NT2/D1 (cell line): ENCODE data around the gene CLMN.

Experiments used
- DNase-seq: peaks from one replicate; pipeline ENCODE4 v3.0.0-alpha.2; 2011; ENCODE audit warnings: low read depth, low spot score
- H3K27me3 ChIP-seq: 2 replicates; pipeline ENCODE4 v1.6.0; 2011; ENCODE audit warnings: mild to moderate bottlenecking; ENCODE audit not compliant: insufficient read length, insufficient read depth
- H3K36me3 ChIP-seq: 2 replicates; pipeline ENCODE4 v1.6.1; 2011; ENCODE audit warnings: mild to moderate bottlenecking, low read length, mixed read lengths; ENCODE audit not compliant: insufficient read depth, insufficient read length
- H3K4me1 ChIP-seq: 2 replicates; pipeline ENCODE4 v1.5.1; 2011; ENCODE audit not compliant: insufficient read depth, insufficient read length
- H3K4me3 ChIP-seq: 2 replicates; pipeline ENCODE4 v1.5.1; 2011; ENCODE audit warnings: low read depth; ENCODE audit not compliant: insufficient read length
- H3K9ac ChIP-seq: 2 replicates; pipeline ENCODE4 v1.6.0; 2011; ENCODE audit warnings: low read depth; ENCODE audit not compliant: insufficient read length
- H3K9me3 ChIP-seq: 2 replicates; pipeline ENCODE4 v1.5.1; 2011; ENCODE audit warnings: mild to moderate bottlenecking, low read length; ENCODE audit not compliant: insufficient read depth
- SUZ12 ChIP-seq: IDR thresholded peaks from 2 replicates; pipeline ENCODE4 v1.6.1; 2011; ENCODE audit not compliant: insufficient read length, insufficient read depth; ENCODE audit errors: extremely low read depth
- YY1 ChIP-seq: IDR thresholded peaks from 2 replicates; pipeline ENCODE4 v1.6.1; 2011; ENCODE audit not compliant: insufficient read length, insufficient read depth
- ZNF274 ChIP-seq: IDR thresholded peaks from 2 replicates; pipeline ENCODE4 v1.6.1; 2011; ENCODE audit warnings: mild to moderate bottlenecking, low read depth, low read length

Gene CLMN

GRCh38 chr14:95315156-95315555 is 4.6 kb downstream of the CLMN start:
- Histone ChIP-seq H3K4me3 (no peak overlapping the region), H3K9me3 (no peaks in the 10 kb centered on the region; the same call in 1 of the 2 replicates), H3K4me1 (peaks cover 2% of the 10 kb centered on the region), H3K27me3 (peaks cover 5% of the 10 kb centered on the region), H3K36me3 (no peaks in the 10 kb centered on the region), H3K9ac (no peak overlapping the region)
- DNase-seq: no peak
- TF ChIP-seq ZNF274: no peak
- TF ChIP-seq SUZ12: no peak
- no peak for TF ChIP-seq YY1

GRCh38 chr14:95314609-95315008 is 5.1 kb downstream of the CLMN start:
- peaks cover 2% of the 10 kb centered on the region for H3K4me1 ChIP-seq
- H3K27me3 ChIP-seq: peaks cover 5% of the 10 kb centered on the region
- H3K4me3 ChIP-seq: no peak overlapping the region

GRCh38 chr14:95313707-95314106 is 6.0 kb downstream of the CLMN start:
- Histone ChIP-seq H3K9ac (no peak overlapping the region), H3K4me1 (peaks cover 2% of the 10 kb centered on the region), H3K4me3 (no peak overlapping the region), H3K27me3 (peaks cover 5% of the 10 kb centered on the region), H3K9me3 (no peaks in the 10 kb centered on the region; the same call in 1 of the 2 replicates), H3K36me3 (no peaks in the 10 kb centered on the region)
- TF ChIP-seq YY1 (no peak), ZNF274 (no peak), SUZ12 (no peak)
- DNase-seq: no peak

More at GRCh38 chr14:95314609-95315008, 5.1 kb downstream of the CLMN start:
- TF ChIP-seq YY1: no peak
- TF ChIP-seq ZNF274: no peak
- no peak overlapping the region for H3K9ac ChIP-seq
- DNase-seq: no peak
- no peaks in the 10 kb centered on the region for H3K36me3 ChIP-seq
- H3K9me3 ChIP-seq: no peaks in the 10 kb centered on the region; the same call in 1 of the 2 replicates

GRCh38 chr14:95313190-95313589 is 6.5 kb downstream of the CLMN start:
- no peaks in the 10 kb centered on the region for H3K36me3 ChIP-seq
- no peaks in the 10 kb centered on the region; the same call in 1 of the 2 replicates for H3K9me3 ChIP-seq
- no peak for TF ChIP-seq SUZ12
- no peak for TF ChIP-seq YY1
- no peak for TF ChIP-seq ZNF274
- H3K4me3 ChIP-seq: no peak overlapping the region
- H3K27me3 ChIP-seq: peaks cover under 1% of the 10 kb centered on the region
- no peak overlapping the region for H3K9ac ChIP-seq
- DNase-seq: no peak
- H3K4me1 ChIP-seq: peaks cover 2% of the 10 kb centered on the region

GRCh38 chr14:95312311-95312710 is 7.4 kb downstream of the CLMN start:
- Histone ChIP-seq H3K36me3 (no peaks in the 10 kb centered on the region), H3K4me3 (no peak overlapping the region), H3K9me3 (no peaks in the 10 kb centered on the region; the same call in 1 of the 2 replicates), H3K4me1 (peaks cover 5% of the 10 kb centered on the region), H3K27me3 (no peaks in the 10 kb centered on the region), H3K9ac (no peak overlapping the region)
- DNase-seq: no peak
- TF ChIP-seq ZNF274 (no peak), YY1 (no peak), SUZ12 (no peak)

- Histone ChIP-seq H3K27me3 (no peaks in the 10 kb centered on the region), H3K36me3 (no peaks in the 10 kb centered on the region), H3K4me1 (peaks cover 5% of the 10 kb centered on the region), H3K4me3 (no peak overlapping the region), H3K9me3 (no peaks in the 10 kb centered on the region; the same call in 1 of the 2 replicates), H3K9ac (no peak overlapping the region)
- TF ChIP-seq YY1 (no peak), ZNF274 (no peak), SUZ12 (no peak)
- no peak for DNase-seq
Observed at GRCh38 chr14:95311752-95312151, 8.0 kb downstream of the CLMN start.

GRCh38 chr14:95310635-95311380 is 8.9 kb downstream of the CLMN start:
- H3K27me3 ChIP-seq: no peaks in the 10 kb centered on the region
- no peak overlapping the region for H3K9ac ChIP-seq
- DNase-seq: no peak
- TF ChIP-seq ZNF274 (no peak), SUZ12 (no peak), YY1 (no peak)
- peaks cover 5% of the 10 kb centered on the region for H3K4me1 ChIP-seq
- no peaks in the 10 kb centered on the region for H3K36me3 ChIP-seq
- H3K9me3 ChIP-seq: no peaks in the 10 kb centered on the region; the same call in 1 of the 2 replicates
- no peak overlapping the region for H3K4me3 ChIP-seq
